HEK293 (cell line): ENCODE measurements around the gene SLC39A10.
A peak's percentile ranks its signal among the peaks of the same experiment; 100 is the strongest.

Experiments used
- CTCF ChIP-seq: fragments of 450-650 bp; formaldehyde crosslinking; IDR thresholded peaks from 2 replicates; pipeline ENCODE4 v1.5.1; 2016; ENCODE audit warnings: missing biosample characterization, missing genetic modification characterization
- ZNF274 ChIP-seq, 2 experiments: fragments of 200-500 bp in 1 of 2; fragments of 450-650 bp in 1 of 2; sonication (Bioruptor generic) in 1 of 2; formaldehyde crosslinking in 1 of 2; IDR thresholded peaks; 2 replicates each; pipeline versions ENCODE4 v1.5.1 to v1.6.1; 2014 to 2016; ENCODE audit warnings: borderline replicate concordance in 1 of 2, inconsistent platforms in 1 of 2, low read length in 1 of 2, missing biosample characterization in 1 of 2, missing genetic modification characterization in 1 of 2
- ZNF449 ChIP-seq: fragments of 450-650 bp; formaldehyde crosslinking; IDR thresholded peaks from 2 replicates; pipeline ENCODE4 v1.5.1; 2017; ENCODE audit warnings: missing biosample characterization, mild to moderate bottlenecking, missing genetic modification characterization, moderate library complexity
- ZNF513 ChIP-seq: fragments of 450-650 bp; IDR thresholded peaks from 2 replicates; pipeline ENCODE4 v1.5.1; 2018; ENCODE audit warnings: missing biosample characterization, missing genetic modification characterization
- ZNF837 ChIP-seq: fragments of 450-650 bp; formaldehyde crosslinking; IDR thresholded peaks from 2 replicates; pipeline ENCODE4 v1.5.1; 2016; ENCODE audit warnings: missing biosample characterization, missing genetic modification characterization

- TF ChIP-seq CTCF (tag by site-specific recombination) (no peak; the same call in 1 of the 2 replicates), ZNF513 (tag by site-specific recombination) (no peak; the same call in 1 of the 2 replicates), ZNF274 (IDR thresholded peaks at IDR 0.05; ENCODE audit: low read length) (no peak), ZNF274 (tag by site-specific recombination; IDR thresholded peaks at IDR 0.05; ENCODE audit: borderline replicate concordance) (no peak), ZNF837 (tag by site-specific recombination) (no peak), ZNF449 (tag by site-specific recombination) (peak; percentile 89)
These were observed at the start of gene SLC39A10 for GRCh38 chr2:195656859-195657633.
